IMR-90 (cell line): ENCODE results near the gene NEK11.

Experiments
- POLR2A ChIP-seq: IDR thresholded peaks from 2 replicates; pipeline ENCODE4 v1.6.1; 2012; ENCODE audit warnings: mild to moderate bottlenecking, low read depth, low read length
- TF ChIP-seq, protein P1 (sequence below): conservative IDR thresholded peaks from 2 replicates; pipeline ENCODE4 v1.5.1; 2012; ENCODE audit warnings: mild to moderate bottlenecking, low read depth, low read length, improper control_type of control experiment

DNA sequence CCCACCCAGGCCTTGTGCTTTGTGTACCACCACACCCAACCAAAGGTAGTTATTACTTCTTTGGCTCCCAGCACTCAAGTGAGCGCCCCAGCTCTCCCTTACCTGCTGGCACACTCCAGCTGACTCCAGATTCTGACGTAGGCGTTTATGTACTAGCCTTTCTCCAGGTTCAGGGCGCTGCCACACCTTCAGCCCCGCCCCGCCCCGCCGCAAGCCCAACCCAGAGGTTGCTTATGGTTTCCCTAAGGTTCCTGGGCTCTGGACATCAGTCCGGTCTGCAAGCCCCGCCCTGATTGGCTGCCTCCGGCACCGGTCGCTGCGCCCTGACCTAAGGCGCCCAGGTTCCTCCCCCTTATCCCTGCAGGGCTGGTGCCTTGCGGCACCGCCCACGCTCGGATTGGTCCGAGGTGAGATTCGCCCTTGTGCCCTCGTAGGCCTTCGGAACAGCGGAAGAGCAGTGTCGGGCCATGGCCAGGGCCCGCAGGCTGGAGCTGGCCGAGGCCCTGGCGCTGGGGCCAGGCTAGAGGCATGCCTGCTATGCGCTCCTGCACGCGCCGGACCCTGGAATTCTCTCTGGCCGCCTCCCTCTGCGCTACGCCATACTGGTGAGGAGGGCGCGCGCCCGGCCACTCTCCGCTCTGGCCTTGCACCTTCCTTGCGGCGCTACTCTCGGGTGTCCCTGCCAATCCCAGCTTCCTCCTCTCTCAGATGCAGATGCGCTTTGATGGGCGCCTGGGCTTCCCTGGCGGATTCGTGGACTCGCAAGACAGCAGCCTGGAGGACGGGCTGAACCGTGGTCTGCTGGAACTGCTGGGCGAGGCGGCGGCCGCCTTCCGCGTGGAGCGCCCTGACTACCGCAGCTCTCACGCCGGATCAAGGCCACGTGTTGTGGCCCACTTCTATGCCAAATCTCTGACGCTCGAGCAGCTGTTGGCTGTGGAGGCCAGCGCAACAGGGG is 335.1 kb downstream of the NEK11 start:
- TF ChIP-seq POLR2A = no peak
- TF ChIP-seq, protein P1, sequence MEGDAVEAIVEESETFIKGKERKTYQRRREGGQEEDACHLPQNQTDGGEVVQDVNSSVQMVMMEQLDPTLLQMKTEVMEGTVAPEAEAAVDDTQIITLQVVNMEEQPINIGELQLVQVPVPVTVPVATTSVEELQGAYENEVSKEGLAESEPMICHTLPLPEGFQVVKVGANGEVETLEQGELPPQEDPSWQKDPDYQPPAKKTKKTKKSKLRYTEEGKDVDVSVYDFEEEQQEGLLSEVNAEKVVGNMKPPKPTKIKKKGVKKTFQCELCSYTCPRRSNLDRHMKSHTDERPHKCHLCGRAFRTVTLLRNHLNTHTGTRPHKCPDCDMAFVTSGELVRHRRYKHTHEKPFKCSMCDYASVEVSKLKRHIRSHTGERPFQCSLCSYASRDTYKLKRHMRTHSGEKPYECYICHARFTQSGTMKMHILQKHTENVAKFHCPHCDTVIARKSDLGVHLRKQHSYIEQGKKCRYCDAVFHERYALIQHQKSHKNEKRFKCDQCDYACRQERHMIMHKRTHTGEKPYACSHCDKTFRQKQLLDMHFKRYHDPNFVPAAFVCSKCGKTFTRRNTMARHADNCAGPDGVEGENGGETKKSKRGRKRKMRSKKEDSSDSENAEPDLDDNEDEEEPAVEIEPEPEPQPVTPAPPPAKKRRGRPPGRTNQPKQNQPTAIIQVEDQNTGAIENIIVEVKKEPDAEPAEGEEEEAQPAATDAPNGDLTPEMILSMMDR = no peak
